Measurements from ENCODE around the gene PCDHB1. TPM values are rescaled to one million over a fixed set of nuclear protein-coding genes. Genes with fewer than 3 reads are reported as not detected.

PCDHB1 gene
- total RNA-seq, 1 experiment from 2014 or later = 0.07 TPM

GRCh38 chr5:141022384-141022783 is 28.8 kb upstream of the PCDHB1 start:
- CTCF ChIA-PET = no interaction called here
- ATAC-seq (no peak), DNase-seq (no peak)
- H3K4me2 ChIP-seq (ENCODE audit: low read length) = no peak overlapping the region
- no peaks in the 10 kb centered on the region for H3K79me2 ChIP-seq (ENCODE audit: low read length)
- POLR2A ChIA-PET (ENCODE audit: unreplicated experiment) = no interaction called here
- H3K4me3 ChIP-seq (ENCODE audit: low read length) = no peak overlapping the region
- no peaks in the 10 kb centered on the region for H3K36me3 ChIP-seq (ENCODE audit: low read depth, low read length)
- H3K9me3 ChIP-seq (ENCODE audit: low read length) = no peaks in the 10 kb centered on the region
- no peaks in the 10 kb centered on the region for H3K27me3 ChIP-seq (ENCODE audit: low read length)
- no peaks in the 10 kb centered on the region for H3F3A ChIP-seq (ENCODE audit: low read length, unreplicated experiment)
- no peaks in the 10 kb centered on the region for H4K20me1 ChIP-seq (ENCODE audit: low read length)
- intact Hi-C loops (cut with micrococcal nuclease) = no loop called here
- TF ChIP-seq CTCF (conservative IDR thresholded peaks at IDR 0.05; ENCODE audit: low read depth, low read length) = no peak
- no peak for TF ChIP-seq EZH2 (IDR thresholded peaks at IDR 0.05; ENCODE audit: low read length, unreplicated experiment)
- no peak for TF ChIP-seq EZH2phosphoT487 (IDR thresholded peaks at IDR 0.05; ENCODE audit: borderline replicate concordance, low read length)
- no peaks in the 10 kb centered on the region for H3K4me1 ChIP-seq (ENCODE audit: insufficient read depth, low read length)
- BruUV-seq (replicated peaks) = no TSS peak
- no peaks in the 10 kb centered on the region for H3K9me2 ChIP-seq (replicated peaks; ENCODE audit: low read length)
- H3K27ac ChIP-seq (ENCODE audit: low read length) = no peak overlapping the region
- H3K9ac ChIP-seq (ENCODE audit: low read length) = no peak overlapping the region
- no peak overlapping the region for H2AFZ ChIP-seq (ENCODE audit: low read length)

GRCh38 chr5:141031006-141031405 is 20.2 kb upstream of the PCDHB1 start:
- no peaks in the 10 kb centered on the region for H3K4me1 ChIP-seq (ENCODE audit: insufficient read depth, low read length)
- no TSS peak for BruUV-seq (replicated peaks)
- ChIA-PET CTCF (no interaction called here), POLR2A (ENCODE audit: unreplicated experiment) (no interaction called here)
- DNase-seq (no peak), ATAC-seq (no peak)
- no peaks in the 10 kb centered on the region for H3K9me2 ChIP-seq (replicated peaks; ENCODE audit: low read length)
- no peaks in the 10 kb centered on the region for H3F3A ChIP-seq (ENCODE audit: low read length, unreplicated experiment)
- H3K36me3 ChIP-seq (ENCODE audit: low read depth, low read length) = no peaks in the 10 kb centered on the region
- no peak overlapping the region for H3K4me2 ChIP-seq (ENCODE audit: low read length)
- H2AFZ ChIP-seq (ENCODE audit: low read length) = no peak overlapping the region
- TF ChIP-seq EZH2 (IDR thresholded peaks at IDR 0.05; ENCODE audit: low read length, unreplicated experiment) (no peak), CTCF (conservative IDR thresholded peaks at IDR 0.05; ENCODE audit: low read depth, low read length) (no peak)
- H3K27ac ChIP-seq (ENCODE audit: low read length) = no peak overlapping the region
- no peaks in the 10 kb centered on the region for H3K27me3 ChIP-seq (ENCODE audit: low read length)
- no peaks in the 10 kb centered on the region for H3K9me3 ChIP-seq (ENCODE audit: low read length)
- no peak overlapping the region for H3K9ac ChIP-seq (ENCODE audit: low read length)
- intact Hi-C loops (cut with micrococcal nuclease) = no loop called here
- H4K20me1 ChIP-seq (ENCODE audit: low read length) = no peaks in the 10 kb centered on the region
- H3K4me3 ChIP-seq (ENCODE audit: low read length) = no peak overlapping the region
- H3K79me2 ChIP-seq (ENCODE audit: low read length) = no peaks in the 10 kb centered on the region

GRCh38 chr5:141032626-141033025 is 18.5 kb upstream of the PCDHB1 start:
- POLR2A ChIA-PET (ENCODE audit: unreplicated experiment) = no interaction called here
- Histone ChIP-seq H3K4me3 (ENCODE audit: low read length) (no peak overlapping the region), H3K4me2 (ENCODE audit: low read length) (no peak overlapping the region), H4K20me1 (ENCODE audit: low read length) (no peaks in the 10 kb centered on the region), H3K36me3 (ENCODE audit: low read depth, low read length) (no peaks in the 10 kb centered on the region), H3K4me1 (ENCODE audit: insufficient read depth, low read length) (no peaks in the 10 kb centered on the region), H3K9me3 (ENCODE audit: low read length) (no peaks in the 10 kb centered on the region), H3K9me2 (replicated peaks; ENCODE audit: low read length) (no peaks in the 10 kb centered on the region), H3F3A (ENCODE audit: low read length, unreplicated experiment) (no peaks in the 10 kb centered on the region), H3K9ac (ENCODE audit: low read length) (no peak overlapping the region), H2AFZ (ENCODE audit: low read length) (no peak overlapping the region), H3K79me2 (ENCODE audit: low read length) (no peaks in the 10 kb centered on the region), H3K27ac (ENCODE audit: low read length) (no peak overlapping the region), H3K27me3 (ENCODE audit: low read length) (no peaks in the 10 kb centered on the region)
- no peak for TF ChIP-seq EZH2 (IDR thresholded peaks at IDR 0.05; ENCODE audit: low read length, unreplicated experiment)
- TF ChIP-seq EZH2phosphoT487 (IDR thresholded peaks at IDR 0.05; ENCODE audit: borderline replicate concordance, low read length) = no peak
- TF ChIP-seq CTCF (conservative IDR thresholded peaks at IDR 0.05; ENCODE audit: low read depth, low read length) = no peak
- DNase-seq (no peak), ATAC-seq (no peak)
- no TSS peak for BruUV-seq (replicated peaks)
- intact Hi-C loops (cut with micrococcal nuclease) = no loop called here
- CTCF ChIA-PET = no interaction called here
